ENCODE results near the gene KLHL26.

The KLHL26 gene

DNA sequence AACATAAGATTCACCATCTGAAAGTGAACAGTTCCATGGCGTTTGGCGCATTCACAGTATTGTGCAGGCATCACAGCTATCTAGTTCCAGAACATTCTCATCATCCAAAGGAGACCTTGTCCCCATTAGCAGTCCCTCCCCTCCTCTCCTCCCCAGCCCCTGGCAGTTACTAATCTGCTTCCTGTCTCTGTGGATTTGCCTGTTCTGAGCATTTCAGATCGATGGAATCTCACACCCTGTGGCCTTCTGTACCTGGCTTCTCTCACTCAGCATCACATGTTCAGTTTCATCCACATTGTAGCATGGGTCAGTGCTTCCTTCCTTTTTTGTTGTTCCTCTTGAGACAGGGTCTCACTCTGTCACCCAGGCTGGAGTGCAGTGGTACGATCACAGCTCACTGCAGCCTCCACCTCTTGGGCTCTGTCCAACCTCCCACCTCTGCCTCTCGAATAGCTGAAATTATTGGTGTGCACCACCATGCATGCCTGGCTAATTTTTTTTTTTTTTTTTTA, 81.2 kb downstream of the KLHL26 start:
- Mint-ChIP-seq H3K9me3 (no peaks in the 10 kb centered on the region), H3K4me1 (ENCODE audit: low read depth) (no peaks in the 10 kb centered on the region), H3K27ac (no peak overlapping the region), H3K4me3 (no peak overlapping the region), H3K36me3 (ENCODE audit: low read depth) (no peaks in the 10 kb centered on the region), H3K27me3 (ENCODE audit: low read depth) (no peaks in the 10 kb centered on the region)
- no peak for DNase-seq (ENCODE audit: low spot score)

- Mint-ChIP-seq H3K36me3 (ENCODE audit: low read depth) (no peaks in the 10 kb centered on the region), H3K27me3 (ENCODE audit: low read depth) (no peaks in the 10 kb centered on the region), H3K27ac (no peak overlapping the region), H3K9me3 (no peaks in the 10 kb centered on the region), H3K4me3 (no peak overlapping the region), H3K4me1 (ENCODE audit: low read depth) (no peaks in the 10 kb centered on the region)
- DNase-seq (ENCODE audit: low spot score) = no peak
Measured at GRCh38 chr19:18718846-18719458, 82.1 kb downstream of the KLHL26 start.

DNA sequence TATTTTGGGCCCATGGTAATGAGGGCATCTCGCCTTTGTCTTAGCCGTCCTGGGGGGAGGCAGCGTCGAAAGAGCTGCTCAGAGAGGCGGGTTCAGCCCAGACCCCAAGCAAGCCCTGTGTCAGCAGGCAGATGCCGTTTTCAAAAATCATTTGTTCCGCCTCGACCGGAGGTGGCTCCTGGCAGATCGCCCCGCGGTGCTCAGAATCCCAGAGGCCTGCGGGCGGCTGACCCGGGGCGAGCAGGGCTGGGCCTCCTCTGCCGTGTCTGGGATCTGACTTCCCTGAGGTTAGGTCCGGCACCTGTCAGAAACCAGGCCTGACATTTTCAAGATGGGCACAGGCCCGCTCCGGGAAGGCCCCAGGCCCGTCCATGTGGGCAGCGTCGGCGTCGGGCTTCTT, 82.7 kb downstream of the KLHL26 start:
- H3K4me1 Mint-ChIP-seq (ENCODE audit: low read depth) = no peaks in the 10 kb centered on the region
- no peaks in the 10 kb centered on the region for H3K9me3 Mint-ChIP-seq
- no peaks in the 10 kb centered on the region for H3K36me3 Mint-ChIP-seq (ENCODE audit: low read depth)
- no peak for DNase-seq (ENCODE audit: low spot score)
- no peak overlapping the region for H3K4me3 Mint-ChIP-seq
- no peak overlapping the region for H3K27ac Mint-ChIP-seq
- no peaks in the 10 kb centered on the region for H3K27me3 Mint-ChIP-seq (ENCODE audit: low read depth)
